GM19324 (cell line): ENCODE results near the gene TMEM132C.

Experiments used
- ATAC-seq: cut with Tn5 transposase; IDR thresholded peaks from one replicate; pipeline ENCODE4 v1.9.1; 2021; ENCODE audit warnings: mild to moderate bottlenecking, moderate library complexity; ENCODE audit not compliant: unreplicated experiment, low FRiP score

Gene TMEM132C

DNA sequence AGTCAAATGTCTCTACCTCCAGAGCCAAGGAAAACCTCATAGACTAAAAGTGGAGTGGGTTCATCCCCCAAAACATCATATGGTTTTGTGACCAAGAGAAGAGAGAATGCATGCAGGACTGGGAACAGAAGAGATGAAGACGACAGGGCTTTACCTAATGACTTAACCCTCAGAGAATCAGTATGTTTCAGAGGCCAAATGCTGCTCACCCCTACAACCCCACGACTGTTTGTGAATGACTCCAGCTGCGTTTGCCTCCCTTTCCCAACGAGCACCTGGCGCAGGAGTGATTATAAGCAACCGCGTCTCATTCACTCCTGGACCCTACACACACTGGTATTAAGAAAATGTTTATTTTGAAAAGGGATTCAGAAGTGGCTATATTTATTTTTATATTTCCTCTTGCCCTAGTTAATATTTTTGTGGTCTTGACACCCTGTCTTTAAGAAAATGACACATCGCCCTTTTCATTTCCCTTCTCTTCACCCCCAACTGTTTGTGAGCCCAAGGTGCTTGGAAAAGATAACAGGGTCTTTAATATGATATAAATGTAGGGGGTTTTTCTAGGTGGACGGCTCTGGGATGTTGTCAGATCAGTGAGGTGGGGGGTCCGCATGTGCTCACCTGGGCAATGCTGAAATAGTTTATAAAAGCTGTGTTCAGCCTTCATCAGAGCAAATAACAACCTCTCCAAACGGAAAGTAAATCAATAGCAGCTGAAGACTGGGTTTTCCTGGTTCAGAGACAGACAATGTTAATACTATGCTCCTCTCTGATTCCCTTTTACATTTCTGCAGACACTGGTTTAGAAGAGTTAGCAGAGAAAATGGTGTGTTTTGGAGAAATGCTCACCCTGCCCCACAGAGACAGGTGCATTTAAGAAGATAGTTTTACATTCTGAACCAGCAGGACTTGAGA is 479.1 kb downstream of the TMEM132C start:
- no peak for ATAC-seq

DNA sequence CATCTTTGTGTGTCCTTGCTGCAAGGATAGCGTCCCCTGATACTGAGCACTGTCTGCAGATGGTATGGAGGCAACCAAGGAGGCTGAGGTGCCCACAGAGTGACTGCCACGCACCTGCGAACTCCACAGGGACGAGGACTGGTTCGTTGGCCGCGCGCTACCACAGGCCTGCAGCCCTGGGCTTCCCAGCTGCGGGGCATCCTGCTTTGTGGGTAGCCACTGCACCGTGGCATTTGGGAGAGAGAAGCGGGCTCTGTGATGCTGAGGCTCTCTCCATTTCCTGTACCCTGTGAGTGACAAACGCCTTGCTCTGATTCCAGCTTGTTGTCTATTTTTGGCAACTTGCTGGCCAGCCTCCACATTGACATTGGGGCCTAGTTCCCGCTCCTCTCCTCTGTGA is 480.5 kb downstream of the TMEM132C start:
- ATAC-seq, result no peak

DNA sequence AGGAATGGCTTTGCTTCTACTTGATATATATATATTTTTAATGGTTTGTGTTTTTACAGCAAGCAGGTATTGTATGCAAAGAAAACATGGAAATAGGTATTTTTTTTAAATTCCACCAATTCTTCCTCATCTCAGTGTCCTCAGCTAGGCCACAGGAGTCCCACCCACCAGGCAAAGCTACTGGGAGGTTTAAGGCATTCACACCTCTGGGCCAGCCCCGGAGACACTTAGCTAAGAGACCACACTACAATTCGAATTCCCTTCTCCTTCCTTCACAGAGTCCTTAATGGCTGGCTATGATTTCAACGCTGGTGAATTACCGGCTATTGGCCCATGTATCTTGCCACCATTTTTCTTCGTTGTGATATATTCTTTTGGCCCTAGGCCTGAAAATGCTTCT is 485.4 kb downstream of the TMEM132C start:
- no peak for ATAC-seq

- ATAC-seq, result no peak
These were observed 486.5 kb downstream of the TMEM132C start for GRCh38 chr12:128753438-128753837.

DNA sequence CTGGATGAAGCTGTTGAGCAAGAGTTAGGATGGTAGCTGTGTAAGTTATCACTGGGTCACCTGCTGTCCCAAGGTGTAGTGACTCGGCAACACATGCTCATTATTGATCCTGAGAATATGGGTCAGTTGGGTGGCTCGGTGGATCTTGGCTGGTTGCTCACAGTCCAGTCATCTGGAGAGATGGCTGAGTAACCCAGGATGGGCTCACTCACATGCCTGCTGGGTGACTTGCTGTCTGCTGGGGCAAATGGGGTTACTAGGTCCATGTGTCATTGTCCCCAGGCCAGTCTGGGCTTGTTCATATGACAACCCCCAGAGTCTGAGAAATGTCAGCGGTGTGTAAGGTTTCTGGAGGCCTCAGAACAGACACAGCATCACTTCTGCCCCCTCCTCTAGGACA is 487.3 kb downstream of the TMEM132C start:
- ATAC-seq, result no peak

- no peak for ATAC-seq
These were observed 488.6 kb downstream of the TMEM132C start for GRCh38 chr12:128755566-128755965.
